Measurements from ENCODE around the gene CST1.
"Not testable (repeated sequence)": the region's sequence is repeated elsewhere in the genome, so short reads cannot be mapped to it uniquely, and the experiment has no call there.

DNA sequence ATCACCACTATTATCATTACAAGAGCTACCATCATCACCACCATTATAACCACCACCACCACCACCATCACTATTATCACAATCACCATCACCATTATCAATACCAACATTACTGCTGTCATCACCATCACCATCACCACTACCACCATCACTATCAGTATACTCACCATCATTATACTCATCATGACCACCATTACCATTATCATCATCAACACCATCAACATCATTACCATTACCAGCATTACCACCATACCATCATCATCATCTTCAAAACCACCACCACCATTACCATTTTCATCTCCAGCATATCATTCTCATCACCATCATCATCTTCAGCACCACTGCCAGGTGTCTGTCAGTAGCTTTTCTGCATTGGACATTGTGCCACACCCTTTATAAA, 39.0 kb downstream of the CST1 start:
- TF ChIP-seq, protein P1, sequence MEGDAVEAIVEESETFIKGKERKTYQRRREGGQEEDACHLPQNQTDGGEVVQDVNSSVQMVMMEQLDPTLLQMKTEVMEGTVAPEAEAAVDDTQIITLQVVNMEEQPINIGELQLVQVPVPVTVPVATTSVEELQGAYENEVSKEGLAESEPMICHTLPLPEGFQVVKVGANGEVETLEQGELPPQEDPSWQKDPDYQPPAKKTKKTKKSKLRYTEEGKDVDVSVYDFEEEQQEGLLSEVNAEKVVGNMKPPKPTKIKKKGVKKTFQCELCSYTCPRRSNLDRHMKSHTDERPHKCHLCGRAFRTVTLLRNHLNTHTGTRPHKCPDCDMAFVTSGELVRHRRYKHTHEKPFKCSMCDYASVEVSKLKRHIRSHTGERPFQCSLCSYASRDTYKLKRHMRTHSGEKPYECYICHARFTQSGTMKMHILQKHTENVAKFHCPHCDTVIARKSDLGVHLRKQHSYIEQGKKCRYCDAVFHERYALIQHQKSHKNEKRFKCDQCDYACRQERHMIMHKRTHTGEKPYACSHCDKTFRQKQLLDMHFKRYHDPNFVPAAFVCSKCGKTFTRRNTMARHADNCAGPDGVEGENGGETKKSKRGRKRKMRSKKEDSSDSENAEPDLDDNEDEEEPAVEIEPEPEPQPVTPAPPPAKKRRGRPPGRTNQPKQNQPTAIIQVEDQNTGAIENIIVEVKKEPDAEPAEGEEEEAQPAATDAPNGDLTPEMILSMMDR (IDR thresholded peaks at IDR 0.05): not testable (repeated sequence)
- not testable (repeated sequence) for TF ChIP-seq POLR2A (IDR thresholded peaks at IDR 0.05)
